Endothelial cell (in vitro differentiated cells): ENCODE measurements around the gene KPNB1. TPM values are rescaled to one million over a fixed set of nuclear protein-coding genes. Genes with fewer than 3 reads are reported as not detected.

Experiments used
- DNase-seq: peaks from one replicate; pipeline ENCODE4 v3.0.0; 2021; ENCODE audit warnings: low spot score
- H3K27ac Mint-ChIP-seq: one replicate; pipeline ENCODE4 v1.8.0; 2021; ENCODE audit warnings: mixed read lengths, inconsistent platforms; ENCODE audit not compliant: unreplicated experiment
- H3K27me3 Mint-ChIP-seq: one replicate; pipeline ENCODE4 v1.8.0; 2021; ENCODE audit warnings: mild to moderate bottlenecking, moderate library complexity, mixed read lengths, inconsistent platforms; ENCODE audit not compliant: unreplicated experiment
- H3K36me3 Mint-ChIP-seq: one replicate; pipeline ENCODE4 v1.8.0; 2021; ENCODE audit warnings: mild to moderate bottlenecking, low read depth, mixed read lengths, inconsistent platforms; ENCODE audit not compliant: unreplicated experiment
- H3K4me1 Mint-ChIP-seq: one replicate; pipeline ENCODE4 v1.8.0; 2021; ENCODE audit warnings: mild to moderate bottlenecking, mixed read lengths, inconsistent platforms; ENCODE audit not compliant: unreplicated experiment
- H3K4me3 Mint-ChIP-seq: one replicate; pipeline ENCODE4 v1.8.0; 2021; ENCODE audit warnings: mild to moderate bottlenecking, mixed read lengths, inconsistent platforms; ENCODE audit not compliant: unreplicated experiment
- H3K9me3 Mint-ChIP-seq: one replicate; pipeline ENCODE4 v1.8.0; 2021; ENCODE audit warnings: mixed read lengths, inconsistent platforms; ENCODE audit not compliant: unreplicated experiment
- total RNA-seq: library from RNA; stranded (reverse); fragmentation: NEBNext Ultra II Directional; extraction: Animal tissue kit (Norgen Biotek cat#: 25700); gene quantifications from one replicate; pipeline ENCODE4 v1.2.1, GENCODE V29; 2021; ENCODE audit not compliant: unreplicated experiment
- TF ChIP-seq, protein P1 (sequence below): fragments of 200-600 bp; sonication (generic); IDR thresholded peaks from one replicate; pipeline ENCODE4 v1.5.0; 2021; ENCODE audit warnings: antibody characterized with exemption; ENCODE audit not compliant: unreplicated experiment

KPNB1 gene
- total RNA-seq, 1 donor from 2014 or later: 376 TPM

DNA sequence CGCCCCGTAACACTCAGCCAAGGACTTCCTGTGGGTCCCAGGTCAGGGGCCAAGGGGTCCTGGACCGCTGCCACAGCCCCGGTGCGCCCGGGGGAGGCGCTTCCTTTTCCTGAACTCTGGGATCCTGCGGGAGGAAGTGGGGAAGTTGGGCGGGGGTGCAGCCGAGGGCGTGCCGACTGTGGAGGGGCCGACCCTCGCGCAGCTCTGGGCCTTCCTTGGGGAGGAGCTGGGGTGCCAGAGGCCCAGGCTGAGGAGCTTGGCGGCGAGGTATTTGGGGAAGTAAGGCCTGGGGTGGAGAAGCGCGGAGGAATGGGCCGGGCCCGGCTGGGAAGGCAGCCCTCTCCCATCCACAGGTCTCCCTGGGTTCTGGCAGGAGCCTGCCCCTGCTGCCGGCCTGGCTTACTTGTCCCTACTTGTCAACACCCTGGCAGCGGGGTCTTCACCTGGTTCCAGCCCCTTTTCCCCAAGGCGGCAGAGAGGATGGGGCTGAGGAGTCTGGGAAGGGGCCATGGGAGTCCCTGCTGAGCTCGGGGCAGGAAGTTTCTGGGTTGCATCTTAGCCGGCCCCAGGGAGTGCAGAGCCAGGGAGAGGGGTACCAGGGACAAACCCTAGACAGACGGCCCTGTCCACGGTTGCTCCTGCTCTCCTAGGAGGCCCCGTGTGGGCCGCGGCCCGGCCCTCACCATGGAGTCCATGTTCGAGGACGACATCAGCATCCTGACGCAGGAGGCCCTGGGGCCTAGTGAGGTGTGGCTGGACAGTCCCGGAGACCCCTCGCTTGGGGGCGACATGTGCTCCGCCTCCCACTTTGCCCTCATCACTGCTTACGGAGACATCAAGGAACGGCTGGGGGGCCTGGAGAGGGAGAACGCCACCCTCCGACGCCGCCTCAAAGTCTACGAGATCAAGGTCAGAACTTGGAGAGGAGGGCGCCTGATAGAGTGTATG is 46.0 kb downstream of the KPNB1 start:
- H3K9me3 Mint-ChIP-seq: no peaks in the 10 kb centered on the region
- H3K4me1 Mint-ChIP-seq: peaks cover 46% of the 10 kb centered on the region
- H3K4me3 Mint-ChIP-seq: peak overlapping the region; percentile 96
- H3K36me3 Mint-ChIP-seq: peaks cover 17% of the 10 kb centered on the region
- H3K27ac Mint-ChIP-seq: peak overlapping the region; percentile 87
- H3K27me3 Mint-ChIP-seq: peaks cover 5% of the 10 kb centered on the region
- TF ChIP-seq, protein P1, sequence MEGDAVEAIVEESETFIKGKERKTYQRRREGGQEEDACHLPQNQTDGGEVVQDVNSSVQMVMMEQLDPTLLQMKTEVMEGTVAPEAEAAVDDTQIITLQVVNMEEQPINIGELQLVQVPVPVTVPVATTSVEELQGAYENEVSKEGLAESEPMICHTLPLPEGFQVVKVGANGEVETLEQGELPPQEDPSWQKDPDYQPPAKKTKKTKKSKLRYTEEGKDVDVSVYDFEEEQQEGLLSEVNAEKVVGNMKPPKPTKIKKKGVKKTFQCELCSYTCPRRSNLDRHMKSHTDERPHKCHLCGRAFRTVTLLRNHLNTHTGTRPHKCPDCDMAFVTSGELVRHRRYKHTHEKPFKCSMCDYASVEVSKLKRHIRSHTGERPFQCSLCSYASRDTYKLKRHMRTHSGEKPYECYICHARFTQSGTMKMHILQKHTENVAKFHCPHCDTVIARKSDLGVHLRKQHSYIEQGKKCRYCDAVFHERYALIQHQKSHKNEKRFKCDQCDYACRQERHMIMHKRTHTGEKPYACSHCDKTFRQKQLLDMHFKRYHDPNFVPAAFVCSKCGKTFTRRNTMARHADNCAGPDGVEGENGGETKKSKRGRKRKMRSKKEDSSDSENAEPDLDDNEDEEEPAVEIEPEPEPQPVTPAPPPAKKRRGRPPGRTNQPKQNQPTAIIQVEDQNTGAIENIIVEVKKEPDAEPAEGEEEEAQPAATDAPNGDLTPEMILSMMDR: no peak
- peak; percentile 50 for DNase-seq

DNA sequence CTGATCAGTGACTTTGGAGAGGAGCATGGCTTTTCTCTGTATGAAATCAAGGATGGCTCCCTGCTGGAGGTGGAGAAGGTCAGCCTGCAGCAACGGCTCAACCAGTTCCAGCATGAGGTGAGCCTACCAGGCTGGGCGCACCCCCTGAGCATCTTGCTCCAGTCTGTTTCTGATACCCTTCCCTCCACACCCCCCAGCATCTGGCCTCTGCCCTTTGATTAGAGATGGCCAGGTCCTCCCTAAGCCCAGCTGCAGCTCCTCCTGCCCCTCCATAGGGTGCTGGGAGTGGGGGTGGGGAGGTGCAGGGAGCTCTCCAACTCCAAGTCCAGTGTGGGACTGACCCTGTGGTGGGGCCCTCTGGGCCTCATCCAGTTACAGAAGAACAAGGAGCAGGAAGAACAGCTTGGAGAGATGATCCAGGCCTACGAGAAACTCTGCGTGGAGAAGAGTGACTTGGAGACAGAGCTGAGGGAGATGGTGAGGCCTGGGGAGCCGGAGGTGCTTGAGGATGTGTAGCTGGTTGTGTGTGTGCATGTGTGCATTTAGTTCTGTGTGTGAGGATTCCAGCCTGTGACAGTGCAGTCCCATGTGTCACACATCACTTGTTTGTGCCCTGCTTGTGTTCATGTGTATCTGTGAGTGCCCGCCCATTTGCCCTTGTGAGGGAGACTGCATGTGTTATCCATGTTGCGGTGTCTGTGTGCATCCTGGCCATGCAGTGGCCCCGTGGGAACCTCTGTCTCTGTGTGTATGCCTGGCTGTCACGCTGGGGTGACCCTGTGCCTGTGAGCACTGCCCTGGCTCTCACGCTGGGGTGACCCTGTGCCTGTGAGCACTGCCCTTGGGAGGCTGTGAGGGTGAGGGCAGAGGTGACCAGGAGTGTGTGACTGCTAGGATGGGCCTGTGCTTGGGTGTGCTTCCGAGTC is 47.3 kb downstream of the KPNB1 start:
- Mint-ChIP-seq H3K4me1 (peaks cover 38% of the 10 kb centered on the region), H3K4me3 (peak overlapping the region; percentile 16), H3K9me3 (no peaks in the 10 kb centered on the region), H3K27ac (peak overlapping the region; percentile 20), H3K36me3 (peaks cover 21% of the 10 kb centered on the region), H3K27me3 (peaks cover 5% of the 10 kb centered on the region)
- no peak for DNase-seq
- TF ChIP-seq, protein P1: no peak

DNA sequence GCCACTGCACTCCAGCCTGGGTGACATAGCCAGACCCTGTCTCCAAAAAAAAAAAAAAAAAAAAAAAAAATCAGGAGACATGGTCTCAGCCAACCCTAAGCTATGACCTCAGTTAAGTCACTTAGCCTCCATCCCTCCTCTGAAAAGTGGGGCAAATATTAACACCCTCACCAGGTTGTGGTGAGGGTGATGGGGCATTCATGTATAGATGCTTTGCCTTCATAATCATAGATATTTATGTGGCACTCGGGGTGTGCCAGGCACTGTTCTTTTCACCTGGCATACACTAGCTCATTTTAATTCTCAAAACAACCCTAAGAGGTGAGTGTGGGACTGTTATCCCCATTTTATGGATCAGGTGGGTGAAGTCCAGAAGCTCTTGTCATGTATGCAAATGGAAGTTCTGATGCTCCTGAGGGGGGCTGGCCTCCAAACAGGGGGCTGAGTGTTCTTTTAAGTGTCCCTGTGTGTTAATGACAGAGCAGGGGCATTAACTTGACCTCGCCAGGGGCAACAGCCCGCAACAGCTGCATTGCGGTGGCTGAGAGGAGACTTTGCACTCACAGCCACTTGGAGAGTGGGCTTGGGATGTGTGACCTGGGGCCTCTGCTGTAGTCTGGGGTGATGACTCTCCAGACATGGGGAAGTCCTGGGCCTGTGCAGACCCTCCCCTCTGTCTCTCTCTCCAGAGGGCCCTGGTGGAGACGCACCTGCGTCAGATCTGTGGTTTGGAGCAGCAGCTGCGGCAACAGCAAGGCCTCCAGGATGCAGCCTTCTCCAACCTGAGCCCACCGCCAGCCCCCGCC is 48.4 kb downstream of the KPNB1 start:
- Mint-ChIP-seq H3K27ac (no peak overlapping the region), H3K4me1 (peaks cover 29% of the 10 kb centered on the region), H3K27me3 (peaks cover 5% of the 10 kb centered on the region), H3K9me3 (no peaks in the 10 kb centered on the region), H3K4me3 (no peak overlapping the region), H3K36me3 (peaks cover 21% of the 10 kb centered on the region)
- TF ChIP-seq, protein P1: no peak
- no peak for DNase-seq

DNA sequence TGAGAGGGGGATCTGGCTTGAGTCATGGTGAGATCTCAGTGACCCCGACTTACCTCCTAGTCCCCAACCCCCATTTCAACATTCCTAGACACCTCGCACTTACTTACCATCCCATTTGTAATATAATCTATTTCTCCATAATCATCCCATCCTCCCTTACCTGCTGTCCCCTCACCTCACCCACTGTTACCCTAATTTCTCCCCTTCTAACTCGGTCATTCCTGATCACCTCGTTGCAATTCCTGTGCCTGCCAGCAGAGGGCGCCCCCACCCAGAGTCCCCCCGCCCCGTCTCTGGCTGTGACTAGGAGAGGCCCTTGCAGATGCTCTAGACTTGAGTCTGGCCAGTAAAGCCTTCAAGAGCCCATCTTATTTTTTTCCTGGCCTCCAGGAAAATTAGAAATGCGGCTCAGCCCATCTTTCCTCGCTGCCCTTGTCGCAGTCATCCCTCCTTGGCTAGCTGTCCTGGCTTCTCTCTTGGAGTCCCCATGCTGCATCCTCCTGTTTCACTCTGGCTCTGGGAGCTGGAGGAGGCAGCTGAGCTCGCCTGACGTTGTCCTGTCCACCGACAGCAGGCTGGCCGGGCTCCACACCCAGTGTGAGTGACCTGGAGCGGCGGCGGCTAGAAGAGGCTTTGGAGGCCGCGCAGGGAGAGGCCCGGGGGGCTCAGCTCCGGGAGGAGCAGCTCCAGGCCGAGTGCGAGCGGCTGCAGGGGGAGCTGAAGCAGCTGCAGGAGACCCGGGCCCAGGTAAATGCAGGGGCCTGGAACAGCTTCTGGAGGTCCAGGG is 49.2 kb downstream of the KPNB1 start:
- H3K4me1 Mint-ChIP-seq: peaks cover 28% of the 10 kb centered on the region
- TF ChIP-seq, protein P1: peak; percentile 99
- H3K4me3 Mint-ChIP-seq: no peak overlapping the region
- no peaks in the 10 kb centered on the region for H3K9me3 Mint-ChIP-seq
- peak; percentile 82 for DNase-seq
- no peak overlapping the region for H3K27ac Mint-ChIP-seq
- H3K27me3 Mint-ChIP-seq: peaks cover 5% of the 10 kb centered on the region
- H3K36me3 Mint-ChIP-seq: peaks cover 26% of the 10 kb centered on the region
